Gastroesophageal sphincter (tissue), 3 donors: ENCODE results near the gene CFAP210.

Experiments used
- EP300 ChIP-seq: sonication (generic); formaldehyde crosslinking; IDR thresholded peaks from one replicate; pipeline ENCODE4 v1.6.1; 2017; ENCODE audit warnings: antibody characterized with exemption, mild to moderate bottlenecking
- POLR2A ChIP-seq, 2 donors: fragments of 450-650 bp; IDR thresholded peaks; one replicate each; pipeline ENCODE4 v1.6.1; 2017; ENCODE audit warnings: antibody characterized with exemption in 2 of 2, mild to moderate bottlenecking in 2 of 2, moderate library complexity in 1 of 2
- TF ChIP-seq, protein P1 (sequence below), 4 experiments: fragments of 200-600 bp in 2 of 4; fragments of 450-650 bp in 2 of 4; sonication (generic) in 1 of 4; IDR thresholded peaks; one replicate each; pipeline ENCODE4 v1.5.1; 2017 to 2019; ENCODE audit warnings: antibody characterized with exemption in 4 of 4, mild to moderate bottlenecking in 2 of 4, moderate library complexity in 2 of 4

DNA sequence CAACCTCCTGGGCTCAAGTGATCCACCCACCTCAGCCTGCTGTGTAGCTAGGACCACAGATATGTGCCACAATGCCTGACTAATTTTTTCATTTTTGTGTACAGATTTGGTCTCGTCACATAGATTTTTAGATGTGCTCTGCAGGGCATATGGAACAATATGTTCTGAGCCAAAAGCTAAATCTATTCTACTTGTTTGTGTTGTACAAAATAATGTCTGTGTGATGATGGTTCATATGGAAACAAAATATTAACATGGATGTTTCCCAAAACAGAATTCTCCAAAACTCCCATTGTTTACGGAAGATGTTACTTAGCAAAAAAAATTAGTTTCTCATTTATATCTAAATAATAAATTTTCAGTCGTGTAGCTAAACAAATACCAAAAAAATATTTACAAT lies 26.8 kb upstream of the CFAP210 start:
- TF ChIP-seq, protein P1, sequence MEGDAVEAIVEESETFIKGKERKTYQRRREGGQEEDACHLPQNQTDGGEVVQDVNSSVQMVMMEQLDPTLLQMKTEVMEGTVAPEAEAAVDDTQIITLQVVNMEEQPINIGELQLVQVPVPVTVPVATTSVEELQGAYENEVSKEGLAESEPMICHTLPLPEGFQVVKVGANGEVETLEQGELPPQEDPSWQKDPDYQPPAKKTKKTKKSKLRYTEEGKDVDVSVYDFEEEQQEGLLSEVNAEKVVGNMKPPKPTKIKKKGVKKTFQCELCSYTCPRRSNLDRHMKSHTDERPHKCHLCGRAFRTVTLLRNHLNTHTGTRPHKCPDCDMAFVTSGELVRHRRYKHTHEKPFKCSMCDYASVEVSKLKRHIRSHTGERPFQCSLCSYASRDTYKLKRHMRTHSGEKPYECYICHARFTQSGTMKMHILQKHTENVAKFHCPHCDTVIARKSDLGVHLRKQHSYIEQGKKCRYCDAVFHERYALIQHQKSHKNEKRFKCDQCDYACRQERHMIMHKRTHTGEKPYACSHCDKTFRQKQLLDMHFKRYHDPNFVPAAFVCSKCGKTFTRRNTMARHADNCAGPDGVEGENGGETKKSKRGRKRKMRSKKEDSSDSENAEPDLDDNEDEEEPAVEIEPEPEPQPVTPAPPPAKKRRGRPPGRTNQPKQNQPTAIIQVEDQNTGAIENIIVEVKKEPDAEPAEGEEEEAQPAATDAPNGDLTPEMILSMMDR (IDR thresholded peaks at IDR 0.05), result no peak
- TF ChIP-seq POLR2A (IDR thresholded peaks at IDR 0.05) (no peak), EP300 (no peak)
